Activated CD8-positive, alpha-beta T cell treated with anti-CD3 and anti-CD28 coated beads for 36 hours (primary cell): Measurements from ENCODE around the gene PDE5A. TPM values are rescaled to one million over a fixed set of nuclear protein-coding genes. Genes with fewer than 3 reads are reported as not detected.
A peak's percentile ranks its signal among the peaks of the same experiment; 100 is the strongest.

Experiments used
- ATAC-seq: fragments of 200-7000 bp; cut with Tn5 transposase; one replicate; pipeline ENCODE4 v1.10.0; 2021; ENCODE audit warnings: mild to moderate bottlenecking, moderate library complexity
- CTCF ChIA-PET: fragments of 350-600 bp; sonication (Branson Sonifier 250); formaldehyde crosslinking; loops from one replicate; lab custom pipeline; 2021; ENCODE audit warnings: antibody characterized with exemption; lab: Charles Lee
- POLR2A ChIA-PET: fragments of 350-600 bp; sonication (Branson Sonifier 250); formaldehyde crosslinking; loops from one replicate; lab custom pipeline; 2021; ENCODE audit warnings: antibody characterized with exemption; lab: Charles Lee
- DNase-seq: peaks from one replicate; pipeline ENCODE4 v3.0.0-alpha.2; 2020
- H3K27ac Mint-ChIP-seq: one replicate; pipeline ENCODE4 v1.8.0; 2021; ENCODE audit warnings: mild to moderate bottlenecking, mixed read lengths
- H3K27me3 Mint-ChIP-seq: one replicate; pipeline ENCODE4 v1.8.0; 2021; ENCODE audit warnings: mixed read lengths
- H3K36me3 Mint-ChIP-seq: one replicate; pipeline ENCODE4 v1.8.0; 2021; ENCODE audit warnings: low read depth, mixed read lengths
- H3K4me1 Mint-ChIP-seq: one replicate; pipeline ENCODE4 v1.8.0; 2021; ENCODE audit warnings: low read depth, mixed read lengths
- H3K4me3 Mint-ChIP-seq: one replicate; pipeline ENCODE4 v1.8.0; 2021; ENCODE audit warnings: mild to moderate bottlenecking, moderate library complexity, mixed read lengths
- H3K9me3 Mint-ChIP-seq: one replicate; pipeline ENCODE4 v1.8.0; 2021; ENCODE audit warnings: mixed read lengths
- CTCF ChIP-seq: fragments of 200-600 bp; IDR thresholded peaks from one replicate; pipeline ENCODE4 v1.8.0; 2022; ENCODE audit warnings: antibody characterized with exemption, mild to moderate bottlenecking
- intact Hi-C: fragments of 100-400 bp; cut with micrococcal nuclease; formaldehyde crosslinking; loops from one replicate; pipeline ENCODE4 v1.10.0; 2022
- total RNA-seq, 2 experiments: library from RNA; stranded (reverse); gene quantifications; one replicate each; pipeline ENCODE4 v1.2.3, GENCODE V29; 2021

PDE5A gene
- total RNA-seq, 2 experiments from 2014 or later, result 0.22 to 0.32 TPM

- CTCF ChIA-PET, result interaction anchor here (0.6 to 3.3 kb wide), 22 partner anchors 8 to 644 kb away, joined by 3 to 34 read pairs (median 5); no protein-coding TSS in a partner anchor
- POLR2A ChIA-PET, result no interaction called here
- ATAC-seq, result peak; percentile 2
- peaks cover 19% of the 10 kb centered on the region for H3K4me1 Mint-ChIP-seq
- intact Hi-C loops, result loop anchor here (5.0 kb wide), 1 partner anchor 645 kb away; no protein-coding TSS in a partner anchor
- DNase-seq, result no peak
- H3K9me3 Mint-ChIP-seq, result no peaks in the 10 kb centered on the region
- no peak for TF ChIP-seq CTCF
- peak overlapping the region; percentile 71 for H3K4me3 Mint-ChIP-seq
- H3K27me3 Mint-ChIP-seq, result peaks cover 18% of the 10 kb centered on the region
- no peak overlapping the region for H3K27ac Mint-ChIP-seq
- no peaks in the 10 kb centered on the region for H3K36me3 Mint-ChIP-seq
Observed at GRCh38 chr4:119626943-119627266, 1.7 kb downstream of the PDE5A start.

- H3K27me3 Mint-ChIP-seq, result peaks cover 19% of the 10 kb centered on the region
- peaks cover 19% of the 10 kb centered on the region for H3K4me1 Mint-ChIP-seq
- H3K4me3 Mint-ChIP-seq, result peak overlapping the region; percentile 71
- no peak for TF ChIP-seq CTCF
- CTCF ChIA-PET, result interaction anchor here (0.6 to 2.9 kb wide), 20 partner anchors 7 to 643 kb away, joined by 3 to 34 read pairs (median 4); no protein-coding TSS in a partner anchor
- POLR2A ChIA-PET, result no interaction called here
- H3K9me3 Mint-ChIP-seq, result no peaks in the 10 kb centered on the region
- DNase-seq (no peak), ATAC-seq (no peak)
- intact Hi-C loops, result loop anchor here (5.0 kb wide), 1 partner anchor 644 kb away; no protein-coding TSS in a partner anchor
- no peak overlapping the region for H3K27ac Mint-ChIP-seq
- H3K36me3 Mint-ChIP-seq, result no peaks in the 10 kb centered on the region
Observed at GRCh38 chr4:119626420-119626819, 2.2 kb downstream of the PDE5A start.

GRCh38 chr4:119625761-119626160 lies 2.8 kb downstream of the PDE5A start:
- no peak overlapping the region for H3K27ac Mint-ChIP-seq
- no peaks in the 10 kb centered on the region for H3K9me3 Mint-ChIP-seq
- no peak for TF ChIP-seq CTCF
- CTCF ChIA-PET, result interaction anchor here (0.6 to 1.5 kb wide), 2 partner anchors 13 to 430 kb away, joined by 3 to 6 read pairs; no protein-coding TSS in a partner anchor
- ATAC-seq, result no peak
- H3K27me3 Mint-ChIP-seq, result peaks cover 22% of the 10 kb centered on the region
- no peaks in the 10 kb centered on the region for H3K36me3 Mint-ChIP-seq
- no peak overlapping the region for H3K4me3 Mint-ChIP-seq
- H3K4me1 Mint-ChIP-seq, result peaks cover 19% of the 10 kb centered on the region
- intact Hi-C loops, result loop anchor here (5.0 kb wide), 1 partner anchor 643 kb away; no protein-coding TSS in a partner anchor
- POLR2A ChIA-PET, result no interaction called here
- DNase-seq, result no peak

GRCh38 chr4:119624356-119624755 lies 4.2 kb downstream of the PDE5A start:
- no peak for TF ChIP-seq CTCF
- no peak for DNase-seq
- Mint-ChIP-seq H3K4me3 (no peak overlapping the region), H3K27me3 (peaks cover 23% of the 10 kb centered on the region), H3K9me3 (no peaks in the 10 kb centered on the region), H3K27ac (no peak overlapping the region), H3K4me1 (peaks cover 19% of the 10 kb centered on the region), H3K36me3 (no peaks in the 10 kb centered on the region)
- ChIA-PET CTCF (interaction anchor here (1.5 kb wide), 1 partner anchor 11 kb away, joined by 6 read pairs; no protein-coding TSS in a partner anchor), POLR2A (no interaction called here)
- intact Hi-C loops, result no loop called here
- ATAC-seq, result no peak

GRCh38 chr4:119623025-119623424 lies 5.6 kb downstream of the PDE5A start:
- H3K27me3 Mint-ChIP-seq, result peaks cover 21% of the 10 kb centered on the region
- no peak overlapping the region for H3K4me3 Mint-ChIP-seq
- H3K27ac Mint-ChIP-seq, result no peak overlapping the region
- no peak for TF ChIP-seq CTCF
- H3K9me3 Mint-ChIP-seq, result no peaks in the 10 kb centered on the region
- no peak for DNase-seq
- H3K4me1 Mint-ChIP-seq, result peaks cover 9% of the 10 kb centered on the region
- POLR2A ChIA-PET, result no interaction called here
- no peaks in the 10 kb centered on the region for H3K36me3 Mint-ChIP-seq
- CTCF ChIA-PET, result no interaction called here
- intact Hi-C loops, result no loop called here
- no peak for ATAC-seq
